ENCODE measurements around the gene CYP39A1. TPM values are rescaled to one million over a fixed set of nuclear protein-coding genes. Genes with fewer than 3 reads are reported as not detected.

Gene CYP39A1
- total and polyA plus RNA-seq, 2 of the 13 experiments (the other 11 are each of a cell fraction or from before 2014, with no cell fraction given) = 0.13 TPM; not detected in 1

DNA sequence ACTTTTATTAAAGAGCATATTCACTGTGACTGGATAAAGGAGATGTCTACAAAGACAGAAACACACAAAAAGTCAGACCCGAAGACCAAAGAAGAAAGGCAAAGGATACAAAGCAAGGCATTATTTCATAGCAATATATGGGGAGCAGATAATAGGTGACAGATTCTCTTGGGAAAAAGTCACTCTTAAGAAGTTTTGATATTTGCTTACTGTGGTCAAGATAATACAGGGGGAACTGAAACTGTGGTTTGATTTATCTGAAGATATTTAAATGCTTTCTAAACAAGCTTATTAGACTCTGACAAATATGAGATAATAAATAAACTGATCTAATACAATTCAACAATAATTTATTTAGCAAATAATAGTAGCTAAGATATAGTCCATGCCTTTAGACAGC is 14.7 kb downstream of the CYP39A1 start:
- Histone ChIP-seq H3K9ac (ENCODE audit: insufficient read depth, low read depth, low read length) (no peak overlapping the region), H4K20me1 (ENCODE audit: insufficient read depth, low read length) (no peaks in the 10 kb centered on the region), H3K27me3 (ENCODE audit: control insufficient read depth in 1 of 2, insufficient read depth in 2 of 2, low read length in 2 of 2) (no peaks in the 10 kb centered on the region), H3K4me3 (replicated peaks in 1 of 3; ENCODE audit: insufficient read depth in 1 of 3, low read depth in 2 of 3, low read length in 3 of 3) (no peak overlapping the region), H3K4me2 (ENCODE audit: low read depth, low read length) (no peak overlapping the region), H3K79me2 (ENCODE audit: insufficient read depth, low read length) (no peaks in the 10 kb centered on the region), H3K27ac (ENCODE audit: extremely low read length, insufficient read depth, low read length) (no peak overlapping the region), H2AFZ (ENCODE audit: low read length) (no peak overlapping the region), H3K9me3 (ENCODE audit: low read length) (no peaks in the 10 kb centered on the region), H3K4me1 (ENCODE audit: insufficient read depth, low read length) (no peaks in the 10 kb centered on the region), H3K36me3 (replicated peaks in 1 of 2; ENCODE audit: control insufficient read depth in 1 of 2, insufficient read depth in 2 of 2, low read length in 2 of 2) (no peaks in the 10 kb centered on the region)
- no peak for DNase-seq (ENCODE audit: low spot score)
- in situ Hi-C loops (cut with HindIII; ENCODE audit: extremely low pct_ligation_motif_present, low pct_unique_long_range_greater_than_20kb) (loop anchor here (10.0 kb wide), 2 partner anchors 213 to 423 kb away; no protein-coding TSS in a partner anchor), intact Hi-C loops (cut with micrococcal nuclease; ENCODE audit: unreplicated experiment) (no loop called here)
- BruUV-seq (replicated peaks) = no TSS peak
- no peak for ATAC-seq
- ChIA-PET POLR2A (no interaction called here), CTCF (ENCODE audit: low intra/inter-chr PET ratio, low total read pairs) (no interaction called here)
- TF ChIP-seq, protein P1, sequence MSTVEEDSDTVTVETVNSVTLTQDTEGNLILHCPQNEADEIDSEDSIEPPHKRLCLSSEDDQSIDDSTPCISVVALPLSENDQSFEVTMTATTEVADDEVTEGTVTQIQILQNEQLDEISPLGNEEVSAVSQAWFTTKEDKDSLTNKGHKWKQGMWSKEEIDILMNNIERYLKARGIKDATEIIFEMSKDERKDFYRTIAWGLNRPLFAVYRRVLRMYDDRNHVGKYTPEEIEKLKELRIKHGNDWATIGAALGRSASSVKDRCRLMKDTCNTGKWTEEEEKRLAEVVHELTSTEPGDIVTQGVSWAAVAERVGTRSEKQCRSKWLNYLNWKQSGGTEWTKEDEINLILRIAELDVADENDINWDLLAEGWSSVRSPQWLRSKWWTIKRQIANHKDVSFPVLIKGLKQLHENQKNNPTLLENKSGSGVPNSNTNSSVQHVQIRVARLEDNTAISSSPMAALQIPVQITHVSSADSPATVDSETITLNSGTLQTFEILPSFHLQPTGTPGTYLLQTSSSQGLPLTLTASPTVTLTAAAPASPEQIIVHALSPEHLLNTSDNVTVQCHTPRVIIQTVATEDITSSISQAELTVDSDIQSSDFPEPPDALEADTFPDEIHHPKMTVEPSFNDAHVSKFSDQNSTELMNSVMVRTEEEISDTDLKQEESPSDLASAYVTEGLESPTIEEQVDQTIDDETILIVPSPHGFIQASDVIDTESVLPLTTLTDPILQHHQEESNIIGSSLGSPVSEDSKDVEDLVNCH (CRISPR knock-in tag; IDR thresholded peaks at IDR 0.05) = no peak
- no peak for TF ChIP-seq POLR2A (IDR thresholded peaks at IDR 0.05; ENCODE audit: insufficient read depth in 1 of 2, low read depth in 2 of 2, low read length in 2 of 2)
- TF ChIP-seq NFYB (CRISPR knock-in tag; IDR thresholded peaks at IDR 0.05) = no peak
- no peak for TF ChIP-seq ZNF572 (CRISPR knock-in tag; IDR thresholded peaks at IDR 0.05)
- TF ChIP-seq ZBTB20 (CRISPR knock-in tag; IDR thresholded peaks at IDR 0.05; ENCODE audit: borderline replicate concordance, low read depth) = no peak
- no peak for TF ChIP-seq FOXK2 (IDR thresholded peaks at IDR 0.05)
- TF ChIP-seq, protein P2, sequence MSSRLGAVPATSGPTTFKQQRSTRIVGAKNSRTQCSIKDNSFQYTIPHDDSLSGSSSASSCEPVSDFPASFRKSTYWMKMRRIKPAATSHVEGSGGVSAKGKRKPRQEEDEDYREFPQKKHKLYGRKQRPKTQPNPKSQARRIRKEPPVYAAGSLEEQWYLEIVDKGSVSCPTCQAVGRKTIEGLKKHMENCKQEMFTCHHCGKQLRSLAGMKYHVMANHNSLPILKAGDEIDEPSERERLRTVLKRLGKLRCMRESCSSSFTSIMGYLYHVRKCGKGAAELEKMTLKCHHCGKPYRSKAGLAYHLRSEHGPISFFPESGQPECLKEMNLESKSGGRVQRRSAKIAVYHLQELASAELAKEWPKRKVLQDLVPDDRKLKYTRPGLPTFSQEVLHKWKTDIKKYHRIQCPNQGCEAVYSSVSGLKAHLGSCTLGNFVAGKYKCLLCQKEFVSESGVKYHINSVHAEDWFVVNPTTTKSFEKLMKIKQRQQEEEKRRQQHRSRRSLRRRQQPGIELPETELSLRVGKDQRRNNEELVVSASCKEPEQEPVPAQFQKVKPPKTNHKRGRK (CRISPR knock-in tag; IDR thresholded peaks at IDR 0.05) = no peak
- TF ChIP-seq ZNF570 (CRISPR knock-in tag; IDR thresholded peaks at IDR 0.05; ENCODE audit: borderline replicate concordance) = no peak
- TF ChIP-seq, protein P3, sequence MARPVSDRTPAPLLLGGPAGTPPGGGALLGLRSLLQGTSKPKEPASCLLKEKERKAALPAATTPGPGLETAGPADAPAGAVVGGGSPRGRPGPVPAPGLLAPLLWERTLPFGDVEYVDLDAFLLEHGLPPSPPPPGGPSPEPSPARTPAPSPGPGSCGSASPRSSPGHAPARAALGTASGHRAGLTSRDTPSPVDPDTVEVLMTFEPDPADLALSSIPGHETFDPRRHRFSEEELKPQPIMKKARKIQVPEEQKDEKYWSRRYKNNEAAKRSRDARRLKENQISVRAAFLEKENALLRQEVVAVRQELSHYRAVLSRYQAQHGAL (CRISPR knock-in tag; IDR thresholded peaks at IDR 0.05; ENCODE audit: not compliant biosample characterization) = no peak
- 43% methylated on average over 1 of the region's 1 CpG for WGBS (ENCODE audit: low lambda C conversion rate)
- no peak for FAIRE-seq

All from HepG2 (cell line).